D721Med (cell line): ENCODE measurements around the gene MXRA7.

Experiments
- DNase-seq: peaks from one replicate; pipeline ENCODE4 v3.0.0; 2011; ENCODE audit warnings: low spot score; ENCODE audit not compliant: insufficient read length
- FAIRE-seq: peaks from 2 replicates; lab custom pipeline; 2011; peaks lifted over from hg19 to GRCh38; lab: Jason Lieb, UNC
- CTCF ChIP-seq: IDR thresholded peaks from 2 replicates; pipeline ENCODE4 v1.5.1; 2012; ENCODE audit warnings: mild to moderate bottlenecking, control low read depth; ENCODE audit not compliant: insufficient read depth; ENCODE audit errors: missing control alignments

The MXRA7 gene

GRCh38 chr17:76635659-76636360, 75.0 kb downstream of the MXRA7 start:
- FAIRE-seq (no peak), DNase-seq (no peak)
- TF ChIP-seq CTCF = no peak

- FAIRE-seq (no peak), DNase-seq (no peak)
- TF ChIP-seq CTCF = no peak
These were observed 75.7 kb downstream of the MXRA7 start for GRCh38 chr17:76635039-76635438.

GRCh38 chr17:76633628-76634328, 77.0 kb downstream of the MXRA7 start:
- TF ChIP-seq CTCF = no peak
- FAIRE-seq = no peak
- no peak for DNase-seq

- FAIRE-seq (no peak), DNase-seq (no peak)
- no peak for TF ChIP-seq CTCF
These were observed 78.8 kb downstream of the MXRA7 start for GRCh38 chr17:76631821-76632565.

GRCh38 chr17:76630151-76630550, 80.6 kb downstream of the MXRA7 start:
- DNase-seq (no peak), FAIRE-seq (no peak)
- no peak for TF ChIP-seq CTCF
